Upper lobe of right lung (tissue), 1 donor: ENCODE data around the gene GLCCI1. TPM values are rescaled to one million over a fixed set of nuclear protein-coding genes. Genes with fewer than 3 reads are reported as not detected.

Experiments
- ATAC-seq: fragments of 200-7000 bp; cut with Tn5 transposase; one replicate; pipeline ENCODE4 v1.9.1; 2020; ENCODE audit warnings: mild to moderate bottlenecking, moderate library complexity
- DNase-seq: peaks from one replicate; pipeline ENCODE4 v3.0.0-alpha.2; 2020
- H3K27ac ChIP-seq: fragments of 200-600 bp; one replicate; pipeline ENCODE4 v1.8.0; 2022
- H3K27me3 ChIP-seq: fragments of 200-600 bp; one replicate; pipeline ENCODE4 v1.8.0; 2022; ENCODE audit warnings: mild to moderate bottlenecking
- H3K36me3 ChIP-seq: fragments of 200-600 bp; one replicate; pipeline ENCODE4 v1.8.0; 2022
- H3K4me1 ChIP-seq: fragments of 200-600 bp; one replicate; pipeline ENCODE4 v1.8.0; 2022
- H3K4me3 ChIP-seq: fragments of 200-600 bp; one replicate; pipeline ENCODE4 v1.8.0; 2022; ENCODE audit warnings: mild to moderate bottlenecking
- H3K9me3 ChIP-seq: fragments of 200-600 bp; one replicate; pipeline ENCODE4 v1.8.0; 2022
- intact Hi-C: fragments of 100-400 bp; cut with DNase I; formaldehyde crosslinking; loops from one replicate; pipeline ENCODE4 v1.11.0; 2022
- total RNA-seq: library from RNA; stranded (reverse); fragmentation: NEBNext Ultra II Directional; extraction: Animal tissue kit (Norgen Biotek cat#: 25700); gene quantifications from one replicate; pipeline ENCODE4 v1.2.1, GENCODE V29; 2021
- TF ChIP-seq, protein P1 (sequence below): fragments of 200-600 bp; IDR thresholded peaks from one replicate; pipeline ENCODE4 v1.8.0; 2022; ENCODE audit warnings: antibody characterized with exemption
- donor health status: DM: no; HTN: yes; CAD: no; lungs with severe emphysema.

GLCCI1 gene
- total RNA-seq, 1 donor from 2014 or later: 45.1 TPM

DNA sequence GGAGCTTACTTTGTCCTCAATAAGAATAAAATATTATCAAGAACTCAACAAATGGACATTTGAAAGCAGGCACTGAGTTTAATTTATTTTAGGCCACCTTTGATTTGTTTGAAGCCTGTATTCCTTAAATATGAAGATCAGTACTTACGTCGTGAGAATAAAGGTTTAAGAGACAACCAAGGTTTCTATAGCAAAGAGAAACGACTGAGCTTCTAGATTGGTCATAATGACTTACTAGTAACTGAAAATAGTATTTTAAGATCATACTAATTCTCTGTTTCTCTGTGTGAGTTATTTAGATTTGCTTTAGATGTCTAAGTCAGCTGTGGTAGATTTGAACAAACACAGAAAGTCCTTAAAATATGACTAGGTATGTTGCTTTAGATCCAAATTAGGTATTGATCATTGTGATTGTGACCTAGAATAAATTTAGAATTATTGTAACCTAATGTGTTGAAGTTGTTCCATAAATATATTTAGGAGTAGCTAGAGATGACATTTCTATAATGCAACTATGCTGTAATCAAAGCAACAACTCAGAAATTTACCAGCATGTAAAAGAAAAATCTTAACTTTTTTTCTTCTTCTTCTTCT is 2.4 kb upstream of the GLCCI1 start:
- intact Hi-C loops: no loop called here
- H3K27ac ChIP-seq: no peak overlapping the region
- H3K36me3 ChIP-seq: no peaks in the 10 kb centered on the region
- no peaks in the 10 kb centered on the region for H3K9me3 ChIP-seq
- no peak overlapping the region for H3K4me3 ChIP-seq
- no peak for ATAC-seq
- H3K27me3 ChIP-seq: no peaks in the 10 kb centered on the region
- TF ChIP-seq, protein P1, sequence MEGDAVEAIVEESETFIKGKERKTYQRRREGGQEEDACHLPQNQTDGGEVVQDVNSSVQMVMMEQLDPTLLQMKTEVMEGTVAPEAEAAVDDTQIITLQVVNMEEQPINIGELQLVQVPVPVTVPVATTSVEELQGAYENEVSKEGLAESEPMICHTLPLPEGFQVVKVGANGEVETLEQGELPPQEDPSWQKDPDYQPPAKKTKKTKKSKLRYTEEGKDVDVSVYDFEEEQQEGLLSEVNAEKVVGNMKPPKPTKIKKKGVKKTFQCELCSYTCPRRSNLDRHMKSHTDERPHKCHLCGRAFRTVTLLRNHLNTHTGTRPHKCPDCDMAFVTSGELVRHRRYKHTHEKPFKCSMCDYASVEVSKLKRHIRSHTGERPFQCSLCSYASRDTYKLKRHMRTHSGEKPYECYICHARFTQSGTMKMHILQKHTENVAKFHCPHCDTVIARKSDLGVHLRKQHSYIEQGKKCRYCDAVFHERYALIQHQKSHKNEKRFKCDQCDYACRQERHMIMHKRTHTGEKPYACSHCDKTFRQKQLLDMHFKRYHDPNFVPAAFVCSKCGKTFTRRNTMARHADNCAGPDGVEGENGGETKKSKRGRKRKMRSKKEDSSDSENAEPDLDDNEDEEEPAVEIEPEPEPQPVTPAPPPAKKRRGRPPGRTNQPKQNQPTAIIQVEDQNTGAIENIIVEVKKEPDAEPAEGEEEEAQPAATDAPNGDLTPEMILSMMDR: no peak
- no peak for DNase-seq
- no peaks in the 10 kb centered on the region for H3K4me1 ChIP-seq

DNA sequence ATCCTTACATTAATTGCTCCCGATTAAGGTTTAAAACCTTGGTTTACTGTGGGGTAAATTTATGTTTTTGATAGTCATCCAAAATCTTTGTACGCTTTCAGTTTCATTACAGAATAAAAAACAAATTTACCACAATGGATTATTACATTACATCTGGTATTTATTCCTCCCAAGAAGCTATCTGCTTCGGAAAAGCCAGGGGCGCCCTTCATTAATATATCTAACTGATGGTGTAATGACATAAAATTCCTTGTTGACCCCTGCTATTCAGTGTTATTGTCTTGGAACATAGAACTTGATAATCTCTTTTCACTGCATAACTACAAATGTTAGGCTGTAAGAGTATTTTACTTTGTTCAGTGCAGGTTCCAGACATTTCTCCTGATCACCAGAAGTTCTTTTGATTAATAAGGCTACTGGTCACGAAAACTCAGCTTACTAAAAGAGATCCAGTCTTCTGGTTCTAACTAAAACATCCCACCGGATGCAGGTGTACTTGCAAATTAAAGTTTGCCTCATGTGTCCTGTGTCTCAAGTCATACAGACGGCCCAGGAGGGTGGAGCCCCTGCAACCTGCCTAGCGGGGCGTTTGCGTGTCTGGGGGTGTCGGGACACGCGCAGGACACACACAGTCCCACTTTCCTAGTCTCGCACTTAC is 581 bp upstream of the GLCCI1 start:
- intact Hi-C loops: no loop called here
- no peaks in the 10 kb centered on the region for H3K9me3 ChIP-seq
- ATAC-seq: no peak

DNA sequence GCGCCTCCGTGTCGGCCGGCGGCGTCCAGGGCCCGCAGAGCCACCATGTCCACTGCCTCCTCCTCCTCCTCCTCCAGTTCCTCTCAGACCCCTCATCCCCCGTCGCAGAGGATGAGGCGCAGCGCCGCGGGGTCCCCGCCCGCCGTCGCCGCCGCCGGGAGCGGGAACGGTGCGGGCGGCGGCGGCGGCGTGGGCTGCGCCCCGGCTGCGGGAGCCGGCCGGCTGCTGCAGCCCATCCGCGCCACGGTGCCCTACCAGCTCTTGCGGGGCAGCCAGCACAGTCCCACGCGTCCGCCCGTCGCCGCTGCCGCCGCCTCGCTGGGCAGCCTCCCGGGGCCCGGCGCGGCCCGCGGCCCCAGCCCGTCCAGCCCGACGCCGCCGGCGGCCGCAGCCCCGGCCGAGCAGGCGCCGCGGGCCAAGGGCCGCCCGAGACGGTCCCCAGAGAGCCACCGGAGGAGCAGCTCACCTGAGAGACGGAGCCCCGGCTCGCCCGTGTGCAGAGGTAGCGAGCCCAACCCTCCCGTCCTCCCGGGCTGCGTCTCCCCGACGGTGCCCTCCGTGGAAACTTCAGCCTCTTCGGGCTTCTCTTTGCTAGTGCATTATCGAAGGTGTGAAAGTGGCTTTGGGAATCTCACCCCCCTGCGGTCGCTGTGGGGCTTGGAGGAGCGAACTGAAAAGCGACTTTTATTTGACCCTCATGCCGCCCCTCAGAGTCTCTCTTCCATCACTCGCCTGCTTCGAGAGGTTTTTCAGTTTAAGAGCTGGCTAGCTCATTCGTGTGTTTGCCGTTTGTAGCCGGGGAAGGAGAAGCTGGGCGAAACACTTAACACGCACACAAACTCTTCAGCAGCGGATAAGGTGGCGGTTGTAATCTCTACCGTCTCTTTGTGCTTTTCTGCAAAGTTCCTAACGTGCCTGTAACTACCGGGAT is 975 bp downstream of the GLCCI1 start:
- Histone ChIP-seq H3K27me3 (no peaks in the 10 kb centered on the region), H3K27ac (peak overlapping the region; percentile 96), H3K36me3 (no peaks in the 10 kb centered on the region), H3K9me3 (no peaks in the 10 kb centered on the region), H3K4me3 (peak overlapping the region; percentile 97), H3K4me1 (no peaks in the 10 kb centered on the region)
- peak; percentile 2 for ATAC-seq
- peak; percentile 79 for DNase-seq
- TF ChIP-seq, protein P1: peak; percentile 15
- intact Hi-C loops: no loop called here

More for the DNA sequence above, 581 bp upstream of the GLCCI1 start:
- TF ChIP-seq, protein P1: no peak
- Histone ChIP-seq H3K4me1 (no peaks in the 10 kb centered on the region), H3K27ac (peak overlapping the region; percentile 96), H3K4me3 (peak overlapping the region; percentile 97), H3K36me3 (no peaks in the 10 kb centered on the region), H3K27me3 (no peaks in the 10 kb centered on the region)
- DNase-seq: no peak

DNA sequence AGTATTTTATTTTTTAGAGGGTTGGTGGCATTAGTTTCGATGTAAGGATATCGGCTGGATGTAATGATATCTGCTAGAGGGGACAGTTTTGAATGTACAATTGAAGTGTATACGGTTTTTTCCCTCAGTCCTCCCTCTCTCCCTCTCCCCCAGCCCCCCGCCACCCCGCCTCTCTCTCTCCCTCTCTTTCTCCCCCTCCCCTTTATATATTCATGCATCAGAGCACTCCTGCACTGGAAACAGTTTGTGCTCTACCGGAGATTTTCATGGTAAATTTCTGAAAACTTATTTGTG is 1.6 kb downstream of the GLCCI1 start:
- DNase-seq: no peak

DNA sequence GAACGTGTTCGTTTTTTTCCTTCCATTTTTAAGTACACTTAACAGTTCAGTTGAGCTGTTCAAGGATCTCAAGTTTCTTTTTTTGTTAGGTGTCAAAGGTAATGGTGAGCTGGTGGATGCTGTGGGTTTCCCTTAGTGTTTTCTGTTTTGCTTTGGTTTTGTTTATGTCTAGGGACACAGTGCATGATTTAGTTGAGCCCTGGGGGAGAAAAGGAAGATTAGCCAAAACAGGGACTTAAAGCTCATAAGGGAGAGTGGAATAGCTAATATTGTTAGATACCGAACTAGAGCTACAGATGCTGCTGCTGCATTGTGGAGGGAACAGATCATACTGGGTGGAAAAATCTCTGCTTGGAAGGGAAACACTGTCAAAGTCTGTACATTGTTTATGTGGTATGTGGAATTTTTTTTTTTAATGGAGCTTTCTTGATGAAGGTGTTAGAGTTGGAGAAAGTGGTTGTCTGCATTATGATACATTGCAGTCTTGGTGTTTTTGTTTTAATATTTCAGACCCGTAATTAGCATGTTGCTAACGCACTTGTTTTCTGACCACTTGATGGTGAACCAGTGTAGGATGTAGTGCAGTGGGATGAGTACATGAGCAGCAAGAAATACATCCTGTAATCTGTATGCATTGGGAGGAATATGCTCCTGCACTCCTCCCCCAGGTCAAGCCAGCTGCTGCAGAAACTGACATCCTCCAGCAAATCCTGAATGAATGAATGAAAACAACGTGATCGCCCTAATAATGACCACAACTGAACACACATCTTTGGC is 2.1 kb downstream of the GLCCI1 start:
- no peak overlapping the region for H3K27ac ChIP-seq
- intact Hi-C loops: no loop called here
- ATAC-seq: no peak
- H3K4me3 ChIP-seq: peak overlapping the region; percentile 97
- H3K9me3 ChIP-seq: no peaks in the 10 kb centered on the region
- H3K36me3 ChIP-seq: no peaks in the 10 kb centered on the region
- no peaks in the 10 kb centered on the region for H3K27me3 ChIP-seq
- DNase-seq: no peak
- TF ChIP-seq, protein P1: no peak
- H3K4me1 ChIP-seq: no peaks in the 10 kb centered on the region

More for the DNA sequence above, 1.6 kb downstream of the GLCCI1 start:
- no peaks in the 10 kb centered on the region for H3K36me3 ChIP-seq
- H3K4me3 ChIP-seq: peak overlapping the region; percentile 97
- H3K4me1 ChIP-seq: no peaks in the 10 kb centered on the region
- ATAC-seq: no peak
- H3K9me3 ChIP-seq: no peaks in the 10 kb centered on the region
- H3K27me3 ChIP-seq: no peaks in the 10 kb centered on the region
- peak overlapping the region; percentile 59 for H3K27ac ChIP-seq
- TF ChIP-seq, protein P1: no peak
- intact Hi-C loops: no loop called here
